ENCODE data around the gene EOGT.

EOGT gene

DNA sequence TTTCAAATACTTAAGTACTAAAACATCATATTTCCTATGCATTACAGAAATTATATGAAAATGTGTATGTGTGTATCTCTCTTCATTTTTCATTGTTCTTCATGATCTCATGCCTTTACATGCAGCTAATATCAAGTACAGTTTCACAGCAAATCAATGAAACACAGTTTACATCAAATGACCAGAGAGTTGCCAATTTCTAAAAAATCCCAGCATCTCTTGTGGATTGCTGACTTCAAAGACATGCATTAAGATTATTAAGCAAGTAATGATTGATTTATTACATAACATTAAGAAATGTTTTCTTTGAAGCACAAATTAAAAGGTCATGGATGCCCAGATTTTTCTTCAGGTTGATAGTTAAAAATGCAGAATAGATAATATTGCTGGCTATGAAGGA lies 50.1 kb downstream of the EOGT start:
- DNase-seq (ENCODE audit: low spot score), result no peak

DNA sequence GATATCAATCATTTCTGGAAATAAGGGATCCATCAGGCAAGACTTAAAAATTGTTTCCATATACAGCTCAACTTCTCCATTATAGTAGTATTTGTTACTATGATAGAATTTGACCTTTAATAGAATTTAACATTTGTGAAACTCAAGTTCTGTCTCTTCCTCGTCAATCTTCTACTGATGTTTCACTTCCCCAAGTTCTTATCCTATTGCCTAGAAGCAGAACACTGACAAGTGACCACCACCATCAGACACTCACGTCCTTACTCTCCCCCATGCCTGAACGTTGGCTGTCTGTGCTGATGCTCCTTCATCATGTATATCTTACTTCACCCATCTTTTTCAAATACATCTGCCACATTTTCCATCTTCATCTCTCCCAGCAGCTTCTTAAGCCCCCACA lies 54.6 kb downstream of the EOGT start:
- DNase-seq (ENCODE audit: low spot score), result no peak

DNA sequence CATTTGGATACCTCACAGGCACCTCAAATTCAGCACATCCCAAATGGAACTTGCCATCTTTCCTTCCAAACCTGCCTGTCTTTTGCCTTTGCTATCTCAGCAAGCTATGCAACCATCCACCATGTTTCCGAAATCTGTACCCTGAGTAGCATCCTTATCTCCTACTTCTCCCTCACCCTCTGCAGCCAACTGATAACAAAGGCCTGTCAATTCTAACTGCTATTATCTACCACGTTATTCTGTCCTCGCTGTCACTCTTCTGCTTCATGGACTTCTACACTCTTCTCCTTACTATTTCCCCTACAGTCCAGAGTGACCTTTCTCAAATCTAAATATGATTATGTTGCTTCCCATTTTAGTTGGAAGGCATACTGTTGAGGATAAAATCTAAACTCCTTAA lies 55.6 kb downstream of the EOGT start:
- no peak for DNase-seq (ENCODE audit: low spot score)

DNA sequence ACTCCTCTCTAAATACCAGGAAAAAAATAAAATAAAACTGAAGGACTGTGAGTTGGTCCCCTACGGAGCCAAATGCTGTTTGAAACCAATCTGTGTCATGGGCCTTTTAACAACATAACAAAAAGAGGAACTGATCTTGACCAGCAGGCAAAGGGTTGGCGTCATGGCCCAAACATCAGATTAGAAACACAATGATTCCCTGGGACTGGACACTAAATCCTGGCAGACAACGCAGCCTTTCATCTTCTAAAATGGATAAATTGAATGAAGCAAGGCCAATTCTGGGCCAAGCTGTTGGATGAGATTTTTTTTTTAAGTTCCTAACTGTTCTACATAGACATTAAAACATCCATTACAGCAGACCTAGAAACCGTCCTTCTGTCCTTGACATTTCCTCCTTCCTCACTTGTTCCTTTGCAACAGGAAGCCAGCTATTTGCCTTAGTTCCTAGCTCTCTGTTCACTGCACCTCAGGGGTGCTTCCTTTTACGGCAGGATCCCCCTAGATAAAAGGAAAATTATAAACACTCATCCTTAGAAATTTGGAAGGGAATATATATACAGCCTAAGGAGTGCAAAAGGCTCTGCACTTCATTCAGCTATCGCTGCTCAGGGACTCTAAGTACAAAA lies 59.6 kb downstream of the EOGT start:
- no peak for DNase-seq (ENCODE audit: low spot score)

DNA sequence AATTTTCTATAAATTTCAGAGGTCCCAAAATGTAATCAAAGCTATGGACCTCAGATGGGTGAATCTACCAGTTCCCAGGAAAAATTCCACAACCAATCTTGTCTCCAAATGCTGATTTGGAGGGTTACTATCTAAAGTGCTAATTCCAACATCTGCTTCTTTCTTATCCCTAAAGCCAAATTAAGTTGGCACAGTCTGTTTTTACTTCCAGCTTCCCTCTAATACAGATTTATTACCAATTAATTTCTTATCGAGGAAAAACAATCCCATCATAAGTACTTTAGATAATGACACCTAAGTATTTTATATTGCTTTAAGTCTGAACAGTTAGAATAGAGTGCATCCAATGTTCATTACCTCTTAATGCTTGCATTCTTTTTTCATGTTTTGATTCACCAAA lies 68.3 kb downstream of the EOGT start:
- no peak for DNase-seq (ENCODE audit: low spot score)

DNA sequence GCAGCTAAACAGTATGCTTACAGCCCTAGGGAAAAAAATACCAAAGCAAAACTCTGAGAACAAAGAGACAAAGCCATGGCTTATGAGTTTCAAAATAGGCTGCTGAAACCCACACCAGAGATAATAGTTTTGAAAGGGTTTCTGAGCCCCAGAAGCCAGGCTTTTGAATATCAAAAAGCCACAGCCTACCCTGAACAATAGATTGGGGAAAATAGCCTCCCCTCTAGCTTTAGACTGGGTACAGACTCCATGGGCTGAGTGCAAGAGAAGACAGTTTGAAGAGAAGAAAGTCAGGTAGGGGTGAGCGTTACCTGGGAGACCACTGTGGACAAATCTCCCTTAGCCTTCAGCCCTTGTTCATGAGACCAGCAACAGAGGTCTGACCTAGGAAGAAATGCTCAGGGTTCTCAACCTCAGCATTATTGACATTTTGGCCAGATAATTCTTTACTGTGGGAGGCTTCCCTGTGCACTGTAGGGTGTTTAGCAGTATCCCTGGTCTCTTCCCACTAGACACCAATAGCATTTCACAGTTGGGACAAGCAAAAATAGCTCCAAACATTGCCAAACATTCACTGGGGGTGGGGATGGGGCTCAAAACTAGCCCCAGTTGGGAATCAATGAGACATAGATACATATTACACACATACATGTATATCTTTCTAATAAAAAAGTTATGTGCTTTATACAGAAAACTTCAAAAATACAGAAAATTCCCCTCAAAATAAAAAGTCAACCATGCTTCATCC lies 69.6 kb downstream of the EOGT start:
- no peak for DNase-seq (ENCODE audit: low spot score)

DNA sequence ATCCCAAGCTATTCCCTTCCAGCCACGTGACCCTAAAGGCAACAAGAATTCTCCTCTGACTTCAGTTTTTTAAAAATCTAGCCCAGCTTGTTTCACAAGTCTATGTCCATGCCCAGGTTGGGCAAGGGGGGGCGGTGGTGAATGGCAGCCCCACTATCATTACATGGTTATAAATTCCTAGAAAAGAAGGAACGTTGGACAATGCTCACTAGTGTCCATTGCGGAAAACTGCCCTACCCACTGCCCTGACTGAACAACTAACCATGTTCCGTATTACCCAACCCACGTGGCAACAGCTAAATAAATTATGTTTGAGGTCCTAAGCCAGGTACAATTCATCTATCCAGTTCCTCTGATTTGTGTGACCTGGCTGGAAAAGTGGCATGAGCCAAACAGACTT lies 72.4 kb downstream of the EOGT start:
- no peak for DNase-seq (ENCODE audit: low spot score)

DNA sequence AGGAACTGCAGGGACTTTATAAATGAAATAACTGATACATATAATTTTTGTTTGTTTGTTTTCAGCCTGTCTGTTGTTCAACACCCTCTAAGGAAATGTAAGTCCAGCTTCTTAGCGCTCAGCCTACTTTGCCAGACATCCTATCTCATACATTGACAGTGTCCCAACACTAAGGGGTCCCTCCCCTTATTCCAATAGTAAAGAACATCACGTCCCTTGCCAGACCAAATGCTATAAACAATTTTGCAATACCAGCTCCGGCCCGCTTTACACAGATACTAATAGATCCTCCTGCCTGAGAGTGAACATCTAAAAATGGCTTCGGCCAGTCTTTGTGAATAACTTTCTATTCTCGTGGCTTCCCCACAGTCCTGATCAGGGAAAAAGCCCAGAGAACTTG lies 76.6 kb downstream of the EOGT start:
- DNase-seq (ENCODE audit: low spot score), result no peak

DNA sequence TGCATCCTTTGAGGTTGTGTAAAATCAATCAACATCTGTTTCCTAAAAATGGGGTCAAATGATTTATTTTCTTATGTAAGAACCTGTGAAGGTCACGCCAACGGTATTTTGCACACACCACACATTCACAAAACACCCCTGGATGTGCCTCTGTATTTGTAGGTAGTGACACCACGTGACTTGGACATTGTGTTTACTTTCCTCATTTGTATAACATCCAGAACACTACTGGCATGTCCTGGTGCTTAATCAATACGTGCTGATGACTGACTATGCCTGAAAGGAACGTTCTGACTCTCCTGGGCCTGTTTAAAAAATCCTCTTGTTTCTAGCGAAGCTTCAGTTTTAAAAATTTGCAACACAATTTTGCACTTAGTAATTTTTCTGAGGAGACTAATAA lies 77.7 kb downstream of the EOGT start:
- no peak for DNase-seq (ENCODE audit: low spot score)

DNA sequence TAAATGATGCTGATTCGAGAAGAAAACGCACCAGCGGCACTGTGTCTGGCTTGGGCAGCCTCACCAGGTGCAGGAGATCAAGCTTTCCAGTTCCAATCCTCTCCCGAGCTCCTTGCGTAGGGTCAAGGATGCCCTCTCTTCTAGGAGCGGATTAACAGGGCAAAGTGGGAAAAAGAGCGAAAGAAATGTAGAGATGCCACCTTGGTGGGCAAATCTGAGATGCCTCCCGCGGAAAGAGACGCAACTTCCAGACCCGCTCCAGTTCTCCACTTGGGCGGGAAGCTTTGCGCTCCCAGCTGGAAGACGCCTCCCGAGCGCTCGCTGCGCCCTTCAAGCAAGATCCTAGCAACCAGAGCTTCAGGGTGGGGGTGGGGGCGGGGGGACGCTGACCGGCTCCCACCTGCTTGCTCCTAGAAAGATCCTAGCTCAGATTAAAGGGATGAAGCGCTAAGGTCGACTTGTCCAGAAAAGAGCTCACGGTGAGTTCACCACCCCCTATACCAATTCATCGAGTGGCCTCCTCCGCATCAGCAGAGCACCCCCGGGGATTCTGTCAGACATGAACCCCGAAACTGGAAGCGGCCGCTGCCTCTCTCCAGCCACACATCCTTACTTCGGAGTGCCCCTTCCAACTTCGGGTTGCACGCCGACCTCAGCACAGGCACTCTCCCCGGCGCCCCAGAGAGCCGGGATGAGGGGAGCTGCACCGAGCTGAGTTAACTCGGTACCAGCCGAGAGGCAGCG lies 81.9 kb downstream of the EOGT start:
- DNase-seq (ENCODE audit: low spot score), result no peak

All from AG08396 (cell line).